DMS153 (cell line): ENCODE results near the gene PLCL2.
A peak's percentile ranks its signal among the peaks of the same experiment; 100 is the strongest.

Source experiments
- DNase-seq: peaks from one replicate; lab custom pipeline; 2025; lab: John Stamatoyannopoulos, UW

PLCL2 gene

GRCh38 chr3:17011728-17012338, 127.1 kb downstream of the PLCL2 start:
- DNase-seq: no peak

- DNase-seq: no peak
These were observed 128.3 kb downstream of the PLCL2 start for GRCh38 chr3:17013050-17013449.

- no peak for DNase-seq
These were observed 128.8 kb downstream of the PLCL2 start for GRCh38 chr3:17013571-17013970.

- no peak for DNase-seq
These were observed 129.5 kb downstream of the PLCL2 start for GRCh38 chr3:17014284-17014683.

- DNase-seq: no peak
These were observed 130.0 kb downstream of the PLCL2 start for GRCh38 chr3:17014709-17015108.

GRCh38 chr3:17021614-17022013, 136.9 kb downstream of the PLCL2 start:
- no peak for DNase-seq

GRCh38 chr3:17023006-17023664, 138.4 kb downstream of the PLCL2 start:
- DNase-seq: no peak

- no peak for DNase-seq
These were observed 140.9 kb downstream of the PLCL2 start for GRCh38 chr3:17025594-17026139.

- DNase-seq: no peak
These were observed 142.6 kb downstream of the PLCL2 start for GRCh38 chr3:17027318-17027717.

- no peak for DNase-seq
These were observed 143.6 kb downstream of the PLCL2 start for GRCh38 chr3:17028363-17028762.

- DNase-seq: no peak
These were observed 145.7 kb downstream of the PLCL2 start for GRCh38 chr3:17030438-17030837.

- DNase-seq: no peak
These were observed 146.3 kb downstream of the PLCL2 start for GRCh38 chr3:17030956-17031652.

GRCh38 chr3:17032407-17033034, 147.8 kb downstream of the PLCL2 start:
- DNase-seq: no peak

- no peak for DNase-seq
These were observed 148.9 kb downstream of the PLCL2 start for GRCh38 chr3:17033516-17034168.

GRCh38 chr3:17035033-17035432, 150.3 kb downstream of the PLCL2 start:
- no peak for DNase-seq

- no peak for DNase-seq
These were observed 151.2 kb downstream of the PLCL2 start for GRCh38 chr3:17035966-17036365.

- DNase-seq: no peak
These were observed 153.4 kb downstream of the PLCL2 start for GRCh38 chr3:17038141-17038540.

- no peak for DNase-seq
These were observed 154.3 kb downstream of the PLCL2 start for GRCh38 chr3:17038900-17039553.

GRCh38 chr3:17039594-17039993, 154.8 kb downstream of the PLCL2 start:
- peak; percentile 23 for DNase-seq

- no peak for DNase-seq
These were observed 155.7 kb downstream of the PLCL2 start for GRCh38 chr3:17040322-17040989.

GRCh38 chr3:17040990-17041377, 156.2 kb downstream of the PLCL2 start:
- DNase-seq: no peak
